ENCODE data around the gene CDK14.

DNA sequence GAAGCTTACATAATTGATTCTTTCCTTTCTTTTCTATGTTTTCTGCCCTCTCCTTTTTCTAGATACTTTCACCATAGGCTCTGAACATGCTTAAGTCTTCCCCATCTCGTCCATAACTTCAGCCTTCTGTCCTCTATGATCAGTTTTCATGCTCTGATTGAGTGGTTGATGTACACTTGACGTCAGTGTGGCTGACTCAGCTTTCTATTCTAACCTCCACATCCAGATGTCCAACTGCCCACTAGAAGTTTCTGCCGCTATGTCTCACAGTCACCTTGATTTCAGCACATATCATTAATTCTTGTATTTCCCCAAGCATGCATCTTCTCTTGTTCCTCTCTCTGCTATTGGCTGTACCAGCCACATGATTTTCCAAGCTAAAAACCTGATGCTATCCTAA lies 15.0 kb downstream of the CDK14 start:
- TF ChIP-seq, protein P1, sequence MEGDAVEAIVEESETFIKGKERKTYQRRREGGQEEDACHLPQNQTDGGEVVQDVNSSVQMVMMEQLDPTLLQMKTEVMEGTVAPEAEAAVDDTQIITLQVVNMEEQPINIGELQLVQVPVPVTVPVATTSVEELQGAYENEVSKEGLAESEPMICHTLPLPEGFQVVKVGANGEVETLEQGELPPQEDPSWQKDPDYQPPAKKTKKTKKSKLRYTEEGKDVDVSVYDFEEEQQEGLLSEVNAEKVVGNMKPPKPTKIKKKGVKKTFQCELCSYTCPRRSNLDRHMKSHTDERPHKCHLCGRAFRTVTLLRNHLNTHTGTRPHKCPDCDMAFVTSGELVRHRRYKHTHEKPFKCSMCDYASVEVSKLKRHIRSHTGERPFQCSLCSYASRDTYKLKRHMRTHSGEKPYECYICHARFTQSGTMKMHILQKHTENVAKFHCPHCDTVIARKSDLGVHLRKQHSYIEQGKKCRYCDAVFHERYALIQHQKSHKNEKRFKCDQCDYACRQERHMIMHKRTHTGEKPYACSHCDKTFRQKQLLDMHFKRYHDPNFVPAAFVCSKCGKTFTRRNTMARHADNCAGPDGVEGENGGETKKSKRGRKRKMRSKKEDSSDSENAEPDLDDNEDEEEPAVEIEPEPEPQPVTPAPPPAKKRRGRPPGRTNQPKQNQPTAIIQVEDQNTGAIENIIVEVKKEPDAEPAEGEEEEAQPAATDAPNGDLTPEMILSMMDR (IDR thresholded peaks at IDR 0.05; ENCODE audit: low read length): no peak
- no peak for TF ChIP-seq EZH2 (IDR thresholded peaks at IDR 0.05; ENCODE audit: borderline replicate concordance, low read length)
